Adipocyte (in vitro differentiated cells): ENCODE results near the gene EDARADD.

ENCODE experiments used
- DNase-seq: peaks from one replicate; pipeline ENCODE4 v3.0.0-alpha.2; 2015; ENCODE audit warnings: low read depth
- H3K27me3 ChIP-seq: replicated peaks from 2 replicates; pipeline ENCODE4 v1.7.0; 2013; ENCODE audit warnings: mild to moderate bottlenecking, low read length, moderate library complexity; ENCODE audit not compliant: control insufficient read depth, insufficient read depth
- H3K36me3 ChIP-seq: 2 replicates; pipeline ENCODE4 v1.7.0; 2013; ENCODE audit warnings: low read length, mild to moderate bottlenecking, moderate library complexity; ENCODE audit not compliant: control insufficient read depth, insufficient read depth, severe bottlenecking
- H3K4me1 ChIP-seq: 2 replicates; pipeline ENCODE4 v1.7.0; 2013; ENCODE audit warnings: mild to moderate bottlenecking, low read length, moderate library complexity; ENCODE audit not compliant: control insufficient read depth, insufficient read depth
- H3K4me3 ChIP-seq: 2 replicates; pipeline ENCODE4 v1.7.0; 2013; ENCODE audit warnings: mild to moderate bottlenecking, low read length, moderate library complexity
- H3K9ac ChIP-seq: 2 replicates; pipeline ENCODE4 v1.7.0; 2013; ENCODE audit warnings: mild to moderate bottlenecking, low read length, moderate library complexity
- H3K9me3 ChIP-seq: 2 replicates; pipeline ENCODE4 v1.7.0; 2013; ENCODE audit warnings: mild to moderate bottlenecking, low read length, moderate library complexity; ENCODE audit not compliant: control insufficient read depth

EDARADD gene

GRCh38 chr1:236394879-236395229, 768 bp downstream of the EDARADD start:
- DNase-seq = peak; percentile 64

GRCh38 chr1:236395230-236395946, 1.3 kb downstream of the EDARADD start:
- DNase-seq = peak; percentile 71
- H3K27me3 ChIP-seq = peaks cover 33% of the 10 kb centered on the region

More at GRCh38 chr1:236394879-236395229, 768 bp downstream of the EDARADD start:
- Histone ChIP-seq H3K36me3 (no peaks in the 10 kb centered on the region), H3K4me3 (peak overlapping the region; percentile 77), H3K9me3 (no peaks in the 10 kb centered on the region), H3K4me1 (peaks cover 5% of the 10 kb centered on the region), H3K9ac (no peak overlapping the region), H3K27me3 (peaks cover 33% of the 10 kb centered on the region)

GRCh38 chr1:236395947-236396664, 2.0 kb downstream of the EDARADD start:
- H3K4me3 ChIP-seq = peak overlapping the region; percentile 77
- DNase-seq = no peak
- H3K9me3 ChIP-seq = no peaks in the 10 kb centered on the region
- H3K27me3 ChIP-seq = peaks cover 33% of the 10 kb centered on the region
- peaks cover 5% of the 10 kb centered on the region for H3K4me1 ChIP-seq
- no peak overlapping the region for H3K9ac ChIP-seq
- H3K36me3 ChIP-seq = no peaks in the 10 kb centered on the region

More at GRCh38 chr1:236395230-236395946, 1.3 kb downstream of the EDARADD start:
- no peaks in the 10 kb centered on the region for H3K36me3 ChIP-seq
- H3K9ac ChIP-seq = no peak overlapping the region
- peak overlapping the region; percentile 77 for H3K4me3 ChIP-seq
- no peaks in the 10 kb centered on the region for H3K9me3 ChIP-seq
- peaks cover 5% of the 10 kb centered on the region for H3K4me1 ChIP-seq

- DNase-seq = no peak
Observed at GRCh38 chr1:236396665-236397043, 2.6 kb downstream of the EDARADD start.

GRCh38 chr1:236397173-236397759, 3.2 kb downstream of the EDARADD start:
- Histone ChIP-seq H3K9me3 (no peaks in the 10 kb centered on the region), H3K36me3 (no peaks in the 10 kb centered on the region), H3K27me3 (peaks cover 33% of the 10 kb centered on the region), H3K9ac (no peak overlapping the region), H3K4me3 (no peak overlapping the region), H3K4me1 (peaks cover 5% of the 10 kb centered on the region)
- DNase-seq = no peak

More at GRCh38 chr1:236396665-236397043, 2.6 kb downstream of the EDARADD start:
- Histone ChIP-seq H3K4me1 (peaks cover 5% of the 10 kb centered on the region), H3K9me3 (no peaks in the 10 kb centered on the region), H3K9ac (no peak overlapping the region), H3K4me3 (no peak overlapping the region), H3K36me3 (no peaks in the 10 kb centered on the region), H3K27me3 (peaks cover 33% of the 10 kb centered on the region)

- Histone ChIP-seq H3K27me3 (peaks cover 33% of the 10 kb centered on the region), H3K9ac (no peak overlapping the region), H3K36me3 (no peaks in the 10 kb centered on the region), H3K4me1 (peaks cover 5% of the 10 kb centered on the region), H3K9me3 (no peaks in the 10 kb centered on the region), H3K4me3 (no peak overlapping the region)
- no peak for DNase-seq
Observed at GRCh38 chr1:236398538-236398937, 4.5 kb downstream of the EDARADD start.

DNA sequence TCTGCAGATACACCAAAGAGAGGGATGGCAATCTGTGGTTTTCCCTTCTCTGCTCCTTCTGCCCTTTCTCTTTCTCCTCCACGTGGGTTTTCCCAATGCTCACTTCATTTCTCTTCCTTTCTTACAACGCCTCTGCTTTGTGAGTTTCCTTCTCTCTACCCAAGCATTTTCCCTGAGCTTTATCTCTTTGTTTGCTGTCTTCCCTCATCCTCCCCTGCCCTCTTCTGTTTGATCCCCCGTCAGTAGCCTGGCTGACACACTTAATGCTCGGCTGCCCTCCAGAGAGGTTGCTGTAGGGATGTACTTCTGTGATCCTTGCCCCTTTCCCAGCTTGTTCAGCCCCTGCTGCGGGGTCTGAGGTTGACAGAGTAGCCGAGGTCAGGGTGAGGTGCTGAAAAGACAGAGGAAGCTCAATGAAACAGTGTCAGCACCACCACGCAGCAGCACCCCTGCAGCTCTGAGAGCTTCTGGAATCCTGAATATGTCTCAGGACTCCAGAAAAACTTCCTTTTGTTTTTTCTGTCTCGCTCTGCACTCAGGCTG, 6.0 kb downstream of the EDARADD start:
- H3K9ac ChIP-seq = no peak overlapping the region
- no peak for DNase-seq
- peaks cover 5% of the 10 kb centered on the region for H3K4me1 ChIP-seq
- peaks cover 25% of the 10 kb centered on the region for H3K27me3 ChIP-seq
- no peaks in the 10 kb centered on the region for H3K36me3 ChIP-seq
- no peaks in the 10 kb centered on the region for H3K9me3 ChIP-seq
- no peak overlapping the region for H3K4me3 ChIP-seq

DNA sequence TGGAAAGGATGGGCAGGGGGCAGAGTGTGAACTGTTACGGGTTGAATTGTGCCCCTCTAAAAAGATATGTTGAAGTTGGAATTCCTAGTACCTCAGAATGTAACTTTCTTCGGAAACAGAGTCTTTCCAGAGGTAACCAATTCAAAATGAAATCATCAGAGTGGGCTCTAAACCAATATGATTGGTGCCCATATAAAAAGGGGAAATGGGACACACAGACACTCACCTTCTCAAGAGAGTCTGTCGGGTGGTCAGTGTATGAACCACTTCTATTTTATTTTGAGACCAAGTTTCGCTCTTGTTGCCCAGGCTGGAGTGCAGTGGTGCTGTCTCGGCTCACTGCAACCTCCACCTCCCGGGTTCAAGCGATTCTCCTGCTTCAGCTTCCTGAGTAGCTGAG, 7.6 kb downstream of the EDARADD start:
- DNase-seq = no peak

DNA sequence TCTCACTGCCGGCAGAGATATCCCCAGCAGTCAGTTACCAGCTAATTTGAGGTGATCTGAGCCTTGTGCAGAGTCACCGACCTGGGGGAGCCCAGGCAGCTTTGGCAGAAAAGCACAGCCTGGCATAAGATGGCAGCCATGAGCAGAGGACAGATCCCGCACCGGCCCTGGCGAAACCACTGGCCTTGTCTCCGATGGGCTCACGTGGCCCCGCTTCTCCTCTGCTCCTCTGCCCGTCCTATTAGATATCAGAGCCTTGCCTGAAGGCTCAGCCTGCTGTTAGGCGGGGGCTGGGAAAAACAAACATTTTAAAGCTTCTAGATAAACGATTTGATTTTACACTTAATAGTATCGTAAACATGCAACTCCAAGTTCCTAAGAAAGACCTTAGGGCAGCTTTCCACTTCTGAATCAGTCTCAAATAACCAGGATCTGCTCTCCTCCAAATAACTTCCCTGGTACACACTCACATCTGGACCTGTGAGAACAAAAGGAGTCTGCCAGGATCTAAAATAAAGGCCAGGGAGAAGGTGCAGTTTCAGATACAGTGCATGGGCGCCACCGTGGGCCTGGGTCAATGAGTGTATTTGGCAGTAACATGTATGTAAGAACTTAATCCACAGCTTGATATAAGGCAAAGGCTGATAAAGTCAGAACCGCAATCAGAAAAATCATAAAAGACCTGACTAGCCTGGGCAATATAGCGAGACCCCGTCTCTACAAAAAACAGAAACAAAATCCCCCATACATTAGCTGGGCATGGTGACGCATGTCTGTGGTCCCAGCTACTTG, 10.0 kb downstream of the EDARADD start:
- H3K9ac ChIP-seq = no peak overlapping the region
- no peak for DNase-seq
- no peaks in the 10 kb centered on the region for H3K9me3 ChIP-seq
- H3K36me3 ChIP-seq = no peaks in the 10 kb centered on the region
- peaks cover 10% of the 10 kb centered on the region for H3K27me3 ChIP-seq
- H3K4me3 ChIP-seq = no peak overlapping the region
- H3K4me1 ChIP-seq = peaks cover 5% of the 10 kb centered on the region

More for the DNA sequence above, 7.6 kb downstream of the EDARADD start:
- peaks cover 21% of the 10 kb centered on the region for H3K27me3 ChIP-seq
- H3K4me1 ChIP-seq = peaks cover 5% of the 10 kb centered on the region
- H3K9ac ChIP-seq = no peak overlapping the region
- H3K36me3 ChIP-seq = no peaks in the 10 kb centered on the region
- H3K9me3 ChIP-seq = no peaks in the 10 kb centered on the region
- H3K4me3 ChIP-seq = no peak overlapping the region

GRCh38 chr1:236407059-236407458, 13.0 kb downstream of the EDARADD start:
- no peak for DNase-seq
- no peak overlapping the region for H3K4me3 ChIP-seq

More at GRCh38 chr1:236407059-236407458, 13.0 kb downstream of the EDARADD start:
- no peaks in the 10 kb centered on the region for H3K9me3 ChIP-seq
- H3K36me3 ChIP-seq = no peaks in the 10 kb centered on the region
- no peaks in the 10 kb centered on the region for H3K4me1 ChIP-seq
- no peak overlapping the region for H3K9ac ChIP-seq
- peaks cover 11% of the 10 kb centered on the region for H3K27me3 ChIP-seq
